ENCODE data around the gene STK16. TPM values are rescaled to one million over a fixed set of nuclear protein-coding genes. Genes with fewer than 3 reads are reported as not detected.
"Not testable (repeated sequence)": the region's sequence is repeated elsewhere in the genome, so short reads cannot be mapped to it uniquely, and the experiment has no call there.

Gene STK16
- total RNA-seq, 1 donor from 2014 or later: 12.2 TPM

GRCh38 chr2:219234331-219234730, 10.9 kb upstream of the STK16 start:
- FAIRE-seq (no peak), DNase-seq (ENCODE audit: low spot score in 2 of 2) (no peak)

GRCh38 chr2:219243291-219243761, 2.0 kb upstream of the STK16 start:
- no peak for FAIRE-seq
- DNase-seq (ENCODE audit: low spot score in 2 of 2): no peak

GRCh38 chr2:219244789-219245147, 511 bp upstream of the STK16 start:
- FAIRE-seq (no peak), DNase-seq (ENCODE audit: low spot score in 2 of 2) (no peak)

- FAIRE-seq (no peak), DNase-seq (ENCODE audit: low spot score in 2 of 2) (no peak)
These were observed 586 bp downstream of the STK16 start for GRCh38 chr2:219245899-219246230.

- FAIRE-seq (no peak), DNase-seq (ENCODE audit: low spot score in 2 of 2) (no peak)
These were observed 1.3 kb downstream of the STK16 start for GRCh38 chr2:219246559-219246958.

- no peak for DNase-seq (ENCODE audit: low spot score in 2 of 2)
- no peak for FAIRE-seq
These were observed 2.7 kb downstream of the STK16 start for GRCh38 chr2:219247678-219248642.

GRCh38 chr2:219248845-219249202, 3.5 kb downstream of the STK16 start:
- DNase-seq (ENCODE audit: low spot score in 2 of 2) (no peak), FAIRE-seq (no peak)

- FAIRE-seq: no peak
These were observed 4.1 kb downstream of the STK16 start for GRCh38 chr2:219249203-219249980.

GRCh38 chr2:219250049-219250781, 4.9 kb downstream of the STK16 start:
- FAIRE-seq: no peak

More at GRCh38 chr2:219249203-219249980, 4.1 kb downstream of the STK16 start:
- DNase-seq (ENCODE audit: low spot score in 2 of 2): no peak

GRCh38 chr2:219251656-219252055, 6.4 kb downstream of the STK16 start:
- no peak for FAIRE-seq
- no peak for DNase-seq (ENCODE audit: low spot score in 2 of 2)

More at GRCh38 chr2:219250049-219250781, 4.9 kb downstream of the STK16 start:
- no peak for DNase-seq (ENCODE audit: low spot score in 2 of 2)

GRCh38 chr2:219252084-219252483, 6.8 kb downstream of the STK16 start:
- no peak for FAIRE-seq

GRCh38 chr2:219252570-219252899, 7.3 kb downstream of the STK16 start:
- DNase-seq (ENCODE audit: low spot score in 2 of 2) (no peak), FAIRE-seq (no peak)

More at GRCh38 chr2:219252084-219252483, 6.8 kb downstream of the STK16 start:
- no peak for DNase-seq (ENCODE audit: low spot score in 2 of 2)

GRCh38 chr2:219252900-219253752, 7.8 kb downstream of the STK16 start, which contains the start of gene TUBA4B:
TSS of gene TUBA4B (plus strand) at chr2:219253243. CDS start at chr2:219253408, 165 bp downstream.
- peak; percentile 34 to 40 for DNase-seq (ENCODE audit: low spot score in 2 of 2)

GRCh38 chr2:219253753-219254589, 8.7 kb downstream of the STK16 start, which contains the start of gene TUBA4A:
TSS of gene TUBA4A (minus strand) at chr2:219253918. CDS start at chr2:219253858, 60 bp downstream.
- FAIRE-seq: no peak
- DNase-seq (ENCODE audit: low spot score in 2 of 2): peak; percentile 90 to 97

More at GRCh38 chr2:219252900-219253752, 7.8 kb downstream of the STK16 start, which contains the start of gene TUBA4B:
- no peak for FAIRE-seq

- no peak for DNase-seq (ENCODE audit: low spot score in 2 of 2)
- no peak for FAIRE-seq
These were observed 9.4 kb downstream of the STK16 start for GRCh38 chr2:219254590-219255201.

GRCh38 chr2:219258942-219259341, 13.7 kb downstream of the STK16 start:
- not testable (repeated sequence) for DNase-seq (ENCODE audit: low spot score in 2 of 2); FAIRE-seq

GRCh38 chr2:219261024-219261855, 16.0 kb downstream of the STK16 start:
- no peak for FAIRE-seq
- no peak for DNase-seq (ENCODE audit: low spot score in 2 of 2)
